ENCODE data around the gene AK1.
"Not testable (repeated sequence)": the region's sequence is repeated elsewhere in the genome, so short reads cannot be mapped to it uniquely, and the experiment has no call there.

Gene AK1

GRCh38 chr9:127884976-127885490, 7.6 kb upstream of the AK1 start:
- DNase-seq, result no peak

- DNase-seq, result peak in 22 of 51 donors; percentile 12 to 61 (median 32)
Measured at GRCh38 chr9:127884427-127884911, 7.0 kb upstream of the AK1 start.

GRCh38 chr9:127883959-127884358, 6.5 kb upstream of the AK1 start:
- DNase-seq, result no peak

- not testable (repeated sequence) for DNase-seq
Measured at GRCh38 chr9:127881715-127882114, 4.2 kb upstream of the AK1 start.

DNA sequence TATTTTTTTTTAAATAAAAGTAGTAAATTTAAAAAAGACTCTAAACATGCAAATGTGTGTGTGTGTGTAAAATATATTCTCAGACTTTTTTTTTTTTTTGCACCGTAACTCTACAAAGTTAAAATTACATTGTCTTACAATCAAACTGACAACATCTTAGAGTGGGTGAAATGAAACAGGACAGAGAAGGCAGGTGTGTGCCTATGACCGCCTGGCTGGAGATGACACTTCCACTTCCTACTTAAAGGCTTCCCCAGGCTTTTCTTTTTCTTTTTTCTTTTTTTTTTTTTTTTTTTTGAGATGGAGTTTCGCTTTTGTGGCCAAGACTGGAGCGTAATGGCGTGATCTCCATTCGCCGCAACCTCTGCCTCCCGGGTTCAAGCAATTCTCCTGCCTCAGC, 2.7 kb upstream of the AK1 start:
- DNase-seq, result no peak

- no peak for DNase-seq
Measured at GRCh38 chr9:127878652-127879390, 1.3 kb upstream of the AK1 start.

- peak in 4 of 51 donors; percentile 9 to 55 (median 48) for DNase-seq
Measured at GRCh38 chr9:127878001-127878651, 651 bp upstream of the AK1 start.

DNA sequence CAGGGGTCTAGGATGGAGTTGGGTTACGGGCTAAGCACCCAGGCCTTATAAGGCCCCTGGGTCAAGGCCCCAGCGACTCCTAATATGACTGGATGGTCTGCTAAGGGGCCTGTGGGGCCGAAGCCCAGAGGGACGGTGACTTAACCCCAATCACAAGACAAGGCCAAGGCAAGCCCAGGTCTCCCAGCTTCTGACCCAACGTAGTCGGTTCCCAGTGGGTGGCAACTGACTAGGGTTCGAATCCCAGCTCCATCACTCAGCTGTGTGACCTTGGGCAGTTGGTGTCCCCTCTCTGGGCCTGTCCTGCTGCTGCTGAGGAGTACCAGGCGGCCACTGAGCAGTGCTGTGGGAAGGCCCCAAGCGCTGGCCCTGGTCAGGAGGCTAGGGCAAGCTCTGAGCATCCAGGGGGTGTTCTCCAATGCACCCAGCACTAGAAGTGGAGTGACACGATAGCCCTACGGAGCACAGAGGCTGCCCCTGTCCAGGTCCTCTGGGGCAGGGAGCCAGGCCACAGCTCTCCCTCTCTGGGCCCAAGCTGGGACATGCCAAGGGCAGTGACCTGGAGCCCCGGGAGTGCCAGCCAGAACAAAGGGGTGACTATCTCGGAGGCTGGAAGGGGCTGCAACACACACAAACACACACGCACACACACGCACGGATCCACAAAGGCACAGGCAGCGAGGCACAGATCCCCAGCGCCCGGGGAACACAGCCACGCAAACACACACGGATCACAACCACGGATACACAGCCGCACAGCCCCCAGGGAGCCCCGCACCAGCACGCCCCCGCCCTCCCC, 512 bp downstream of the AK1 start:
- peak in 22 of 51 donors; percentile 33 to 78 (median 56) for DNase-seq

- DNase-seq, result no peak
Measured at GRCh38 chr9:127876026-127876763, 1.3 kb downstream of the AK1 start.

DNA sequence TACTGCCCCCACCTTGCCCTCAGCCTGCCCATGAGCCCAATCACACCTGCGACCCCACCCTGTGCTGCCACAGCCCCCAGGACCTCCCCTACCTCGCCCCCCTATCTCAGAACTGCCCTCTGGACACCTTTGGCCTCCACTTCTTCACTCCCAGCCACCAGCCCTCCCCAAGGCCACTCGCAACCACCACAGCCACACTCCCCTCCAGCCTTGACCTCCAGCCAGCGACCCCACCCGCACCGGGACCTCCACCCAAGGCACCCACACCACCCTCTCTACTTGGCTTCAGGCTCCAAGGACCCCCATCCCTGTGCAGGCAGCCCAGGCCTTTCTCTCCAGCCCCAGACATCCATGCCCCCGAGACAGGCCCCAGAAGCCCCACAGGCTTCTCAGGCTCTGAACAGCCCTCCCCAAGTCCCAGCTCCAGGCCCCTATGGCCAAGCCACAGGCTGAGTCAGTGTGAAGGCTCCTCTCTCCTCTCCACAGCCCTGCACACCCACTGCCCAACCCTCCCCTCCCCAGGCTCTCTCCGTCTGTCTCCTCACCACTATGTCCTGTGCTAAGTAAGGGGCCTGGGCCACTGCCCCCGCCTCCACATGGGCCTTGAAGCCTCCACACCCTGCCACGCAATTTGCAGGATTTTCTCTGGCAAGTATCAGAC, 2.0 kb downstream of the AK1 start:
- peak in 1 of 51 donors; percentile 10 for DNase-seq

DNA sequence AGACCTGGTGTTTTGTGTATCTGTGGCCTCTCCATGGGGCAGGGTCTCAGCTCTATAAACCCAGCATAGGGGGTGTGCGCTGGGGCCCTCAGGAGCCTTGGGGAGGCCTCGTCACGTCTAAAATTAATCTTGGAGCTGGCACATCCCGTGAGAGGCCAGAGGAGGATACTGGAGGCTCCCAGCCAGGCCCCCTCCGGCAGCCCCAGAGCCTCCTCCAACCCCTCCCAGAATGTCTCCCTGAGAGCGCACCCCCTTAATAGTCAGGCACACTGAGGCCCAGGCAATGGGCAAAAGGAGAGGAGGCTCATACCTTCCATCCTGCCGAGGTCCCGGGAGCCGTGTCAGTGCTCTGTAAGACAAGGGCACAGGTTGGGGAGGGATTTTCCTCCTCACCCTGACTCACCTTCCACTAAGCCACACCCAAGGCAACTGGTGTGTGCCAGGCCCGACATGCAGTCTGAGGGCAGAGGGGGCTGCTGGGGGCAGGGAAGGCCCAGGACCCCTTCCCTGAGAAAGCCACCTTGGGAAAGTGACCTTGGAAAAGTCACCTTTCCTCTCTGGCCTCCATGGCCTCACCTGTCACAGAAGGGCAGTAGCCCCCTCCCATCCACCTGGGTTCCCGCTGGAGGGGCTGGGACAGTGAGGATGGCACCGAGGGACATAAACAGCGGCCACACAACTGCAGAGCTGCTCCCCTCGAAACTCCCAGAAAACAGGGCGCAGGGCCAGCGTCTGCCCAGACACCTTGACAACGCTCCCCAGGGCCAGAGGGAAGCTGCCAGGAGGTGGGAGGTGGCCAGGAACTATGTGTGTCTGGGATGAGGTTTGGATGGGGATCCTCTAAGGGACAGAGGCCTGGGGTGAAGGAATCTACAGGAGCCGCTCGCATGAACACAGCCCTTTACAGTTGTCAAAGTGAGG, 2.9 kb downstream of the AK1 start:
- DNase-seq, result peak in 26 of 51 donors; percentile 5 to 71 (median 30)

DNA sequence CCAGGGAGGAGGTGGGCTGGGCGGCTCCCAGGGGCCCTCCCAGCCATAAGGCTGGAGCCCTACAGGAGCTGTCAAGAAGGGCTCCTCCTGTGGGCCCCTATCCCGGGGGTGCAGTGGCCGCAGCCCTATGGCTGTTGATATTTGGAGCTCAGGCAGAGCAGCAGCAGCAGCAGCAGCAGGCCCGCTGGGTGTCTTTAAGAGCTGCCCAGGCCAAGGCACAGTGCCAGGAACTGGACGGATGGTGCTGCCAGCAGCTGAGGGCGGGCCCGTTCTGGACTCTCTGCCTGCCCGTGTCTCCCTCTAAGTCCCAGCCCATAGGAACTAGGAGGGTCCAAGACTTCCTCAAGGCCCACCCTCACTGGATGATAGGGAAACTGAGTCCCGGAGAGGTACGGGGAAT, 3.6 kb downstream of the AK1 start:
- DNase-seq, result peak in 46 of 51 donors; percentile 26 to 92 (median 79)

GRCh38 chr9:127873223-127873691, 4.2 kb downstream of the AK1 start:
- DNase-seq, result peak in 41 of 51 donors; percentile 23 to 88 (median 60)

DNA sequence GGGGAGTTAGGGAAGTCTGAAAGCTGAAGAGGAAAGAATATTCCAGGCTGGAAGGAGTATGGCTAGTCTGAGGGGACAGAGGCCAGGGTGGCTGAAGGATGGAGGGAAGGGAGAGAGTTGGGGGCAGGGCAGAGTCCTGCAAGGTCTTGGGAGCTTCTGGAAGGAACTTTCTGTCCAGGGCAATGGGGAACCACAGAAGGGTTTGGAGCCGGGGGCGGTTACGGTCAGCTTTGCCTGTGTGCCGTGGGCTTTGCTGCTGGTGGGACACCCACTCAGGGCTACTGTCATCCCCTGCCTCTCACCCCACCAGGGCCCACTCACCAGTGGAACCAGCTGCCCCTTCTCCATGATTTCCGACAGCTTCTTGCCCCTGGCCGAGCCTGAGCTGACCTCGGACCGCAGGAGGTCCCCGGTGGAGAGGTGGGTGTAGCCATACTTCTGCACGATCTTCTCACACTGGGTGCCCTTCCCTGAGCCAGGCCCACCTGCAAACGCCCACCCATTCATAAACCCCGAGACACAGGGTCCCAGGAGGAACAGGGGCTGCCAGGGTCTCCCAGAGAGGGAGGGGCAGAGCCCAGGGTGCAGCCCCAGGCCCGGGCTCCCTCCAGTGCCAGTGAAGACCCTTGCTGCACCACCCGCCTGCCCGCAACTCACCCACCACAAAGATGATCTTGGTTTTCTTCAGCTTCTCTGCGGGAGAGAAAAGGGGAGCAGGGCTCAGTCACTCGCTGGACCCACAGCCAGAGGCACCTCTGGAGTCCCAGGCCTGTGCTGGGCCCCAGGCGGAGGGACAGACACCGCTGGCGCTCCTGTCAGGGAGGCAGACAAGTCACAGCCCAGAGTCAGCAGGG, 4.9 kb downstream of the AK1 start:
- DNase-seq, result peak in 1 of 51 donors; percentile 36

DNA sequence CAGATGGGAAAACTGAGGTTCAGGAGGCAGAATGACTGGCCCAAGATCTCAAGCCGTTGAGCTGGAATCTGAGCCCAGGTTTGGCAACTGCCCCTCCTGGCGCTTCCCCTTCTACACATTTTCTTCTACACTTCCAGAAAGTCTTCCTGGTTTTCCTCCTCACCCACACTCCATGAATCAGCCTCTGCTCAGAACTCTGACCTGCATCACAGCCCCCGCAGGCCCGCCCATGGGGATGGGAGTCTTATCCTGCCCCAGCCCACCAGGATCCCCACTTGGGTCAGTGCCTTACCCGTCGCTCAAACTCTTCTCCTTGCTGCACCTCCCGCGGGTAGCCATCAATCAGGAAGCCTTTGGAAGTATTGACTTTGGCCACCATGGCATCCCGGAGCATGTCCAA, 5.9 kb downstream of the AK1 start:
- DNase-seq, result no peak

GRCh38 chr9:127870887-127871286, 6.6 kb downstream of the AK1 start:
- DNase-seq, result no peak

DNA sequence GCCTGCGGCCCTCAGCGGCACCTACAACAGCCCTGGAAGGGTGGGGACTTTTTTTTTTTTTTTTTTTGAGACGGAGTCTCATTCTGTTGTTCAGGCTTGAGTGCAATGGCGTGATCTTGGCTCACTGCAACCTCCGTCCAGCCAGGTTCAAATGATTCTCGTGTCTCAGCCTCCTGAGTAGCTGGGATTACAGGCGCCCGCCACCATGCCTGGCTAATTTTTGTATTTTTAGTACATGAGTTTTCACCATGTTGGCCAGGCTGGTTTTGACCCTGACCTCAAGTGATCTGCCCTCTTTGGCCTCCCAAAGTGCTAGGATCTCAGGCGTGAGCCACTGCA, 7.4 kb downstream of the AK1 start:
- not testable (repeated sequence) for DNase-seq
